Inflammatory macrophage treated with lipopolysaccharide for 1 hour (primary cell): ENCODE measurements around the gene TANGO6.
"Not testable (repeated sequence)": the region's sequence is repeated elsewhere in the genome, so short reads cannot be mapped to it uniquely, and the experiment has no call there.

Experiments
- DNase-seq, 2 donors: peaks; one replicate each; pipeline ENCODE4 v3.0.0-alpha.2; 2020 to 2022

Gene TANGO6

DNA sequence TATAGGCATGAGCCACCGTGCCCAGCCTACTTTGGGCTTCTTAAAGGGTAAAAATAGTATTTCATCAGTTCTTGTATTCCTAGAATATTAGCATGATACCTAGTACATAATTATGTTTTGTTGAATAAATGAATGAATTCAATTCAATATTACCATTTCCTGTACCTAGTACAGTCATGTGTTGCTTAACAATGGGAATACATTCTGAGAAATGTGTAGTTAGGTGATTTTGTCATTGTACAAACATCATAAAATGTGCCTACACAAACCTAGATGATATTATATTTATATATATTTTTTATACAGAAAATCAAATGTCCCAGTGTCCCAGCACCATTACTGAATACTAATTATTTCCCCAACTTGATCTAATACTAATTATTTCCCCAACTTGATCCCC, 176.5 kb downstream of the TANGO6 start:
- DNase-seq = no peak

DNA sequence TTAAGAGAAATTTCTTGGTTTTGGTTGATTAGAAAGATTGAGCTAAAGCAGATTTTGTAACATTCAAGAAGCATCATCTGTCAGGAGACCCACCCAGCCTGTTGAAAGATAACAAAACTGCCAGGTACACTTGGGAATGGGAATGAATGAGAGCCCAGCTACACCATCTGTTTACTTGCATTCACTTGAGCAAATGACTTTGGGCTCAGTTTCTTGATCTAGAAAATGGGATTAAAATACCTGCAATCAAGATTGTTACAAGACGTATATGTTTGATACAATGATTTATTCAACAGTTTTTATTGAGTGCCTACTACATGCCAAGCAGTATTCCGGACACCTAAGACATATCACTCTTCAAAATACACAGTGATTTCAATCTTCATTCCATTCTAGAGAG, 185.8 kb downstream of the TANGO6 start:
- DNase-seq = no peak

DNA sequence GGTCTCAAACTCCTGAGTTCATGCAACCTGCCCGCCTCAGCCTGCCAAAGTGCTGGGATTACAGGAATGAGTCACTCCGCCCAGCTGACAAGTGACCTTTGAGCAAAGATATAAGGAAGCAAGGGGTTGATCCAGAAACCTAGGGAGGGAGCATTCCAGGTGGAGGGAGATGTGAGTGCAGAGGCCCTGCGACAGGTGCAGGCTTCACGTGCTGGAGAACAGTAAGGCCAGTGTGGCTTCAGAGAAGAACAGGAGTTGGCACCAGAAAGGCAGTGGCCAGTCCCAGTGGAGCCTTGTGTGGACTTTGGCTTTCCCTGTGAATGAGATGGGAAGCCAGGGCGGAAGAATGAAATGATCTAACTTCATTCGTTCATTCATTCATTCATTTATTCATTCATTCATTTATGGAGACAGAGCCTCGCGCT, 188.6 kb downstream of the TANGO6 start:
- DNase-seq = no peak

DNA sequence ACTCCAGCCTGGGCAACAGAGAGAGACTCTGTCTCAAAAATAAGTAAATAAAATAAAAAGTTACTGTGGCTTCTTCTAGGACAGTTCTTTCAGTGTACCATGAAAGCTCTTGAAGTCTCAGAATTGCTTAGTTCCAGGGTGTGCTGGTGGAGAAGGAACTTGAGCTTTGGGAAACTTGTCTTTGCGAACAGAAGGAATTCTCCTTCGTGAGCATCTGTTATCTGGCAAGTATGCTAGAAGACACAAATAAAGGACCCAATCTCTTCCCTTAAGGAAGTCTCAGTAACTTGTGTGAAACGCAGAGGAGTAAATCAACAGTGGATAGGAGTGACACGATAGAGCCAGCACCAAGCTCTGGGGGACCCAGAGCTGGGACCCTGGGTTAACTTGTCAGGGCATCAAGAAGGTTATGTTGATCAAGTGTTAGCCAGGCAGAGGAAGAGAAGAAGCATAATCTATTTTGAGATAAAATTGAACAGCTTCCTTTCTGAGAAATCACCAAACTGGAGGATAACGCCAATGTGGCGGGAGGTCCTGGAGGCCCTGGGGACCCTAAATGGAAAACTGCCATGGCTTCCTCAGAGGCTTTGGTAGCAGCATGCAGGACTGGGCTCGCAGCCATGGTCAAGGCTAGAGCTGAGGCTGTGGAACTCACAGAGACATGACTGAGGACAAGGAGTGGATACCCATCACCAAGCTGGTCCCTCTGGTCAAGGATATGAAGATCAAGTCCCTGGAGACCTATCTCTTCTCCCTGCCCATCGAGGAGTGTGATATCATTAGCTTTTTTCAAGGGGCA, 190.0 kb downstream of the TANGO6 start:
- DNase-seq = no peak

DNA sequence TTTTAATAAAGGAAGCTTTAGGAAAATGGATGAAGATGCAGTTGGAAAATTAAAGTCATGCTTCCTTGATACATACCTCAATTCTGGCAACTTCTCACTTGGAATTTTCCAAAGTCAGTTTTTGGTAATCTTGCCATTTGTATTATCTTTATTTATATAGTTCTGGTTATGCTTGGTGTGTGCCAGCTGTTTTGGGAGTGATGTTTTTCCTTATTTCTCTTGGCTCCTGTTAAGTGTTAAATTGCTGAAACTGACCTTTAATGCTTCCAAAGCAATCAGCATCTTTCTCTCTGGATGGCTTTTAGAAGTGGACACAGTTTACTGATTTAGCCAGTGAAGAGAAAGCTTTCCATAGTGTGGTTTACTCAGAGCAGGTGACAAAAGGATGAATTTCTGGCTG, 192.0 kb downstream of the TANGO6 start:
- DNase-seq = no peak

DNA sequence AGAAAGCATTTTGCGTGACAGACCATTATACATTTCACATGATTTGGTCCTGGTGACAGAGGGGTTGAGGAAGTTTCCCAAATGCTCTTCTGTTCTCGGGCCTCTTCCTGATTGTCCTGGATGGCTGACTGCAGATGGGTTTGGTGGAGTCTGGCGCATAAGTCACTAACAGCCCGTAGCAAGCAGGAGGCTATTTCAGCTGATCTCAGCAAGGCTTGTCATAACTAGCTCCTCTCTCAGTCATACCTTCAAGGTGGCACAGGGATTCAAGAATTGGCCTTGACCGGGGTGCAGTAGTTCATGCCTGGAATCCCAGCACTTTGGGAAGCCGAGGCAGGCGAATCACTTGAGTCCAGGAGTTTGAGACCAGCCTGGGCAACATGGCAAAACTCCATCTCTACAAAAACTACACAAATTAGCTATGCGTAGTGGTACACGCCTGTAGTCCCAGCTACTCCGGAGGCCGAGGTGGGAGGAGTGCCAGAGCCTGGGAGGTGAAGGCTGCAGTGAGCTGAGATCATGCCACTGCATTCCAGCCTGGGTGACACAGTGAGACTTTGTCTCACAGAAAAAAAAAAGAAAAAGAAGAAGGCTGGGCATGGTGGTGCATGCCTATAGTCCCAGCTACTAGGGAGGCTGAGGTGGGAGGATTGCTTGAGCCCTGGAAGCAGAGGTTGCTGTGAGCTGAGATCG, 193.2 kb downstream of the TANGO6 start:
- DNase-seq = no peak

DNA sequence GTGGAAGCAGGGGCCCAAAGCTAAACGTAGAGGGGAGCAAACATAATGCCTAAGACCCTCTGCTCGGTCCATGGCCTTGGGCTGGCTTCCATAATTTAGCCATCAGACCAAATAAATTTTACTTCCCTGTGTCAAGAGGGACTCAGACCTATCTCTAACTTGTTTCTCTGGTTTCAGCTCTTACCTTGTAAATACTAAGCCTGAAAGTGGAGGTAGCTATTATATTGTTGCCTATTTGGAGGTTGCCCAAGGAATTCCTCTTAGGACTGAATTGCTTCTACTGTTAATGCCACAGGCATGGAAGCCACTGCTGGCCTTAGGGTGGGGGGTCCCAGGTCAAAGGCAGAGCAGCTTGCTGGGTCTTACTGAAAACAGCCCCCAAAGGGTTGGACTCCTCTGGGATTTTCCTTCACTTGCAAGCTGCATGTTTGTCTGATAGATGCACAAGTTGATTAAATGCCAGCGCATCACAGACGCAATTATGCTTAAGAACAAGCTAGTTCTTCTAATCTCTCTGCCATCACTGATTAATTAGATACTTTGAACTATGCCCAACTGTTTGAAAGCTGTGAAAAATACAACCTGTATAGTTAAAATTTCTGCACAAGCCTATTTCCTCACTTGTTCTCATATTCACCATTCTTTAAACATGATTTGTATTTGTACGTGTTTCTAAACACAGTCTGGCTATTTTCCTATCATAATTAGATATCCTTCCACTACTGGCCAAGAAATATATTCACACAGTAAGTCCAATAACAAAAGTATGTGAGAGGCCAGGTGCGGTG, 194.2 kb downstream of the TANGO6 start:
- DNase-seq = no peak

DNA sequence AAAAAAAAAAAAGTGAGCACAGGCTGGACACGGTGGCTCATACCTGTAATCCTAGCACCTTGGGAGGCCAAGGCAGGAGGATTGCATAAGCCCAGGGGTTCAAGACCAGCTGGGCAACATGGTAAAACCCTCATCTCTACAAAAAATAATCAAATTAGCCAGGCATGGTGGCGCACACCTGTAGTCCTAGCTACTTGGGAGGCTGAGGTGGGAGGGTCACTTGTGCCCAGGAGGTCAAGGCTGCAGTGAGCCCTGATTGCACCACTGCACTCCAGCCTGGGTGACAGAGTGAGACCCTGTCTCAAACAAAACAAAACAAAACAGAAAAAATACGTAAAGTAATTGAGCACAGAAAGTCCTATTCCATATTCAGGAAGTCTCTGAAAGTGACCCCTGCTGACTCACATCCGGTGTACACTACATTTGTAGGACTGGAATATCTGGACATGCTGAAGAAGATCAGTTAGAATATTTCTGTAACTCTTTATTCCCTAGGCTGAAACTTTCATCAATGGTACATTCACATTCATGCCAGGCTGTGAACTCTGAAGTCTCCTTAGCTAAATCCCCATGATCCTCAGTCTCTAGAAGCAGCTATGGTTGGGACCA, 196.1 kb downstream of the TANGO6 start:
- no peak for DNase-seq

DNA sequence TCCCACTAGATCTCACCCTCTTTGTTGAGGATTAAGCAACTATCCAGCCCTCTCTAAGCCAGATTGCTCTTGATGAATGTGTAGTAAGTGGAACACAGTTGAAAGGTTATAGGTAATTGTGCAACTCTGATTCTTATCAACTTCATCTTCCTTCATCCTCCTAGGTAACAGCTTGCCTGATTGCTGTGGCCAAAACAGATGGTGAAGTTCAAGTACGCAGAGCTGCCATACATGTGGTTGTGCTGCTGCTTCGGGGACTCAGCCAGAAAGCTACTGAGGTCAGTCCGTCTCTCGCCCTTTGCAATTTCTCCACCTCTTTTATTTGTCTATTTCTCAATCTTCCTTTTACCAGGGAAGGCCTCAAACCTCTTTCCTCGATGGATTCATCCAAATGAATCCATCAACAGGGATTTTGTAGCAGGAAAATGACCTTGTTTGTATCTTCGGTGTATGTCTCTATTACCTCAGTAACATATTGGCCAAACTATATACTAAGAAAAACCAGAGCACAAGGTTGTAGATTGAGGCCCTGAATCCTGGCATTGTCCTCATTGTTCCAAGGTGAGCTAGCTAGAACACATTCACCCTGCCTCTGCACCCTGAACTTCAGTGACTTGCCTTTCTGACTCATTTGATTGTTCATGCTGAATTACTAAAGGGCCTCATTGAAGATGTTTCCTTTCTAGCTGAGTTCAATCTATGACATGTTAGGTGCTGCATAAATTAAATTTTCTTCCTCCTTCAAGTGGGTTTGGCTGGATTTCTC, 197.0 kb downstream of the TANGO6 start:
- DNase-seq = no peak

DNA sequence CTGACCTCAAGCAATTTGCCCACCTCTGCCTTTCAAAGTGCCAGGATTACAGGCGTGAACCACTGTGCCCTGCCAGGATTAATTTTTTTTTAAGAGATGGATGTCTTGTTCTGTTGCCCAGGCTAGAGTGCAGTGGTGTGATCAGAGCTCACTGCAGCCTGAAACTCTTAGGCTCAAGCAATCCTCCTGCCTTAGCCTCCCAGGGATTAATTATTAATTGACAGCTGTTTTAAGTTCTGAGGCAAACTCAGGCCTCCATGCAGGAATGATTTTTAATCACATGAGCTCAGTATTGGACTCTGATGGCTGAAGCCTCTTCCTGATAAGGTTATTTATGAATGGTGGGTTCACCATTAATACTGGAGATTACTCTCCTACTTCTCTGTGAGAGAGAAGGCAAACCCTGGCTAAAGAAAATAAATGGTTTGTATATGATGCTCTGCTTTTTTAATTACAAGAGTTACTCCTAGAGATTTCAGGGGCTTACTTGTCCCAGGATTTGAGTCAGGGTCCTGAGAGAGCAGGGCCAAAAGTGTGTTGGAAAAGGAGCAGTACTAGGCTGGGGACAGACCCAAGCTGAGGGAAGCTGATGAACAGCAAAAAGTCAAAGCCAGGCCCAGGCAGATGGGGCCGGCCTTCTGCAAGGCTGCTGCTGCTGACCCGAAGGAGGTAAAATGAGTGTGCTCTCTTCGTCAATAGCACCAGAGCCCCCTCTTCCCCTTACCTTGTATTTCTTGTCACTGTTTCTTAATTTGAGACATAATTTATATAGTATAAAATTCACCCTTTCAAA, 205.2 kb downstream of the TANGO6 start:
- no peak for DNase-seq

DNA sequence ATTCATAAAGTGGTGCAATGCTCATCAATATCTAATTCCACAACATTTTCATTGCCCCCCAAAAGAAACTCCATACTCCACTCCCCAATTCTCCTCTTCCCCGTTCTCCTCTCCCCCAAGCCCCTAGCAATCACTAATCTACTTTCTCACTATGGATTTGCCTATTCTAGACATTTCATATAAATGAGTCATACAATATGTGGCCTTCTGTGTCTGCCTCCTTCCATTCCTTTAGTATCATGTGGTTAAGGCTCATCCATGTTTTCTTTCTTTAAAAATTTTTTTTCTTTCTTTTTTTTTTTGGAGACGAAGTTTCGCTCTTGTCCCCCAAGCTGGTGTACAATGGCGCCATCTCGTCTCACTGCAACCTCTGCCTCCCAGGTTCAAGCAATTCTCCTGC, 205.8 kb downstream of the TANGO6 start:
- DNase-seq = no peak

DNA sequence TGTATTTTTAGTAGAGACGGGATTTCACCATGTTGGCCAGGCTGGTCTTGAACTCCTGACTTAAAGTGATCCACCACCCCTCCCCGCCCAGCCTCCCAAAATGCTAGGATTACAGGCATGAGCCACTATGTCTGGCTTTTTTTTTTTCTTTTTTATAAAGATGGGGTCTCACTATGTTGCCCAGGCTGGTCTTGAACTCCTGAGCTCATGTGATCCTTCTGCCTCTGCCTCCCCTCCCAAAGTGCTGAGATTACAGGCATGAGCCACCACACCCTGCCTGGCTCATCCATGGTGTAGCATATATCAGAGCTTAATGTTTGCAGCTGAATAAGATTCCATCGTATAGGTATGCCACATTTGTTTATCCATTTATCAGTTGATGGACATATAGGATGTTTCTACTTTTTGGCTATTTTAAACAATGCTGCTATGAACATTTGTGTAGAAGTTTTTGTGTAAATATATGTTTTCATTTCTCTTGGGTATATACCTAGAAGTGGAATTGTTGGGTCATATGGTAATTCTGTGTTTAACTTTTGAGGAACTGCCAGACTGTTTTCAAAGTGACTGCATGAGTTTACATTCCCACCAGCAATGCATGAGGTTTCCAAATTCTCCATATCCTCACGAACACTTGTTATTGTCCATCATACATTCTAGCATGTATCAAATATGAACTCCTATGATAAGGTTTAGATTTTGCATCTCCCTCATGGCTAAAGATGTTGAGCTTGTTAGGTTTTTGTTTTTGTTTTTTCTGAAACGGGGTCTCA, 206.5 kb downstream of the TANGO6 start:
- DNase-seq = no peak

DNA sequence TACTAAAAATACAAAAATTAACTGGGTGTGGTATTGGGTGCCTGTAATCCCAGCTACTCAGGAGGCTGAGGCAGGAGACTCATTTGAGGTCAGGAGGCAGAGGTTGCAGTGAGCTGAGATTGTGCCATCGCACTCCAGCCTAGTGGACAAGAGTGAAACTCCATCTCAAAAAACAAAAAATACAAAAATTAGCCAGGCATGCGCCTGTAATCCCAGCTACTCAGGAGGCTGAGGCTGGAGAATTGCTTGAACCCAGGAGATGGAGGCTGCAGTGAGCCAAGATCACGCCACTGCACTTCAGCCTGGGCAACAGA, 208.1 kb downstream of the TANGO6 start:
- DNase-seq = not testable (repeated sequence)

DNA sequence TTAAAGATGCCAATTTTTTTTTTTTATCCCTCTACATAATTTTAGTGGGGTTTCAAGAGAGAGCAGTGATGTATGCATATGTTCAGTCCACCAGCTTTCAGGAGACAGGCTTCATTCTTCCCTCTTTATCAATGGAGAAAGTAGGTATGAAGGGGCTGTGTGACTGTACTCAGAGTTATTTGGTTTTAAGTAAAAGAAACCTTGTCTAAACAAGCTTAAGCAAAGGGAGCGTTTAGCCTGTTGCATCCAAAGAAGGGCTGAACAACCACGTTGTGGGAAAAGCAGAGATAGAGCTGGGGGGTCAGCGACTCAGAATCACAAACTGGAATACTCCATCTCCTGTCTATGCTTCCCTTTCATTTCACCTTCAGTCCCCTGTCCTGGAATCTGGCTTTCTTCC, 211.7 kb downstream of the TANGO6 start:
- no peak for DNase-seq

DNA sequence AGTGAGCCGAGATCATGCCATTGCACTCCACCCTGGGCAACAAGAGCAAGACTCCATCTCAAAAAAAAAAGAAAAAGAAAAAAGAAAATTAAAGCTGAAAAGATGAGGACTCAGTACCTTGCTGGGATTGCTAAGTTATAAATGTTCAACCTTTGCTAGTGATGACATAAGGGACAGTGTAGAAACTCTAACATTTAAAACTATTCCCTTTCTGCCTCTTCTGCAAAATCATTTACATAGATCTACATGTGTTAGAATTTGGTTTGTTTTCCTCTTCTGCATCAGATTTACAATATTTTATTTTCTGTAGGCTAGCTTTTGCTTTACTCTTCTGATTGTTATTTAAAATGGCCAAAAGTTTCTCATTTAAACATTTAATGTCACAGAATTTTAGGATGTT, 212.6 kb downstream of the TANGO6 start:
- peak in 1 of 2 donors; percentile 8 for DNase-seq

DNA sequence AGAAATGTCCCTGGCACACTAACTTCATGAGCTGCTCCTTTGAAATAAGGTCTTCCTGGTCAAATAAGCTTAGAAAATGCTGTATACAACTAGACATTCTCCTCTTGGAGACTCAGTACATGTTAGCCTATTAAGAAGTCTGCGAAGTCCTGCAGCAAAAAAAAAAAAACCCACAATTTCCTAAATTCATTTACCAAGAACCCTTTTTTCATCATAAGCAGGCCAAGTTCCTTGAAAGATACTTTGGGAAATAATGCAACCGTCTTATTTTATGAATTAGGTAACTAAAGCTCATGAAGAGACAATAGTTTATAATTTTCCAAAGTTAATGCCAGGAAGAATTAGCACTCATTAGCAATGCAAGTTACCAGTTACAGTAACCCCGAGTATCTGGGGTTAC, 213.1 kb downstream of the TANGO6 start:
- DNase-seq = peak; percentile 69 to 79

DNA sequence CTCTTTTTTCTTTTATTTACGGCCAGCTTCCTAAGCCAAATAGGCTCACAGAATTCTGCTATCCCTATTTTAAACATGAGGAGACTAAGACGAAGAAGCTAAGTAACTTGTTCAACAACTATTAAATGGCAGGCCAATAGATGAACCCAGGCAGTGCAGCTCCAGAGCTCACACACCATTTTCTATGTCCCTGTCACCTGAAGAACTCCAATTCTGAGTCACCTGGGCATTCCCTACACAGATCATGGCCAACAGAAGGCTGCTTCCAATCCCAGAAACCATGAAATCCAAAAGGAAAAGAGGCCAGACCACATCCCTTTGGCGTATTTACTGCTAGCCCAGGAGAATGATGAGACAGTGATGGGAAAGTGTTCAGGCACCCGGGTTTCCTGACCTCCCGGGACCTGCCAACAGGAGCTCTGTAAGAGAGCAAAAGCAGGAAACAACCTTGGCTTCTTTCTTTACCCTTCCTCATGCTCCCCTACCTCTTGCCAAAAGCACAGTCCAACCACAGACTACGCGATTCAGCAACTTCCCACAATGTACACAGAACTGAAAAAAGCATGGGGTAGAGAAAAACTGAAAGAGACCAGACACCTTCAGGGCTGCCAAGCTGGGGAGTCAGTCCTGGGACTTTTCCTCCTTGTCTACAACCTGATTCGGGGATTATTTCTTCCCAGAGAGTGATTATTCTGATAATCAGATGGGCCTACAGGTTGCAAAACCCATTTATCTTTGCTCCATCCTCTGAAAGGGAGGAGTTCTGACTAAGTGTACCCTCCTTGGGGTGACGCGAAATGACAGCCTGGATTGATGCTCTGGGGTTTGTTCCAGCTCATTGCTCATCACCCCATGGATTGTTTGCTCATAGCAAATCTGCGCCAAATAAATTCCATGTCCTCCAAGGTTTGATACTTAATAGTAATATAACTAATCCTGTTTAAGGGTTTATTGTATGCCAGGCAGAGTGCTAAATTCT, 214.4 kb downstream of the TANGO6 start:
- peak in 1 of 2 donors; percentile 42 for DNase-seq

DNA sequence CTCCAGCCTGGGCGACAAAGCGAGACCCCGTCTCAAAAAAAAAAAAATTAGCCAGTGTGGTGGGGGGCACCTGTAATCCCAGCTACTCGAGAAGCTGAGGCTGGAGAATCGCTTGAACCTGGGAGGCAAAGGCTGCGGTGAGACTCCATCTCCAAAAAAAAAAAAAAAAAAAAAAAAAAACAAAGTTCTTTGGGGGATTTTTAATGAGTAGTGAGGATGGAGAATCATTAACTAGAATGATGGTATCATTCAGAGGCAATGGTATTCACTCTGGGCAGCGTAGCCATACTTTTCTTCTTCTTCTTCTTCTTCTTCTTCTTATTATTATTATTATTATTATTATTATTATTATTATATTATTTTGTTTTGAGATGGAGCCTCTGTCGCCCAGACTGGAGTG, 220.2 kb downstream of the TANGO6 start:
- DNase-seq = not testable (repeated sequence)

DNA sequence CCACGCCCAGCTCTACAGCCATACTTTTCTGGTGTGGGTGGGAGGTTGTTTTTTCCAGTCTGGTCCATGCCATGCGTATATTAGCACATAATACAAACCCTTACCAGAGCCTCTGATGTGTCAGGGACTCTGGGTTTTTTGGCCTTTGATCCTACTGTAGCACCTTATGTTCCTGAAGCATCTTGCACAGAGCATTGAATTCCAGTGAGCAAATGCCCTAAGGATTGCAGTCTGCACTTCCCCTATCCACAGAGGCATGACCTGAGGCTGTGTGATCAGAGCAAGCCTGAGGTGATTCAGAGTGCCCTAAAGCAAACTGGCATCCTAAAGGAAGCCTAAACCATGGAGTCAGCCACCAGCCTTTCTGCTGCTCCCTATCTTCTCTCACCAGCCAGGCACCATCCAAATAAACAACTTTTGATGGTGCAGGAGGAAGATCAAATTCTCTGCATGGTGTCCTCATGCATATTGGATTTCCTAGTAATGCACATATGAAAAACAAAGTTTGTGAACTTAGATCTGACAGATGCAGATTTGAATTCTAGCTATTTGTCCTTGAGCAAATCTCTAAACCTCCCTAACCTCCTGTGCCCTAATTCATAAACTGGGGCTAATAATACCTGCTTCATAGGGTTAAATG, 220.9 kb downstream of the TANGO6 start:
- DNase-seq = no peak
